Endothelial cell of umbilical vein (primary cell): ENCODE measurements around the gene GDPD3. TPM values are rescaled to one million over a fixed set of nuclear protein-coding genes. Genes with fewer than 3 reads are reported as not detected.

Experiments
- BruUV-seq: library from RNA; stranded (reverse); fragments of 400-500 nt; replicated peaks from 2 replicates; lab custom pipeline; 2021; lab: Mats Ljungman, UMichigan
- CTCF ChIA-PET: fragments of 300-600, 350-600 bp; sonication (Branson Sonifier 250); formaldehyde crosslinking; loops from one replicate; lab custom pipeline; 2021; ENCODE audit warnings: antibody characterized with exemption, inconsistent platforms; lab: Charles Lee
- POLR2A ChIA-PET: fragments of 300-600, 350-600 bp; sonication (Branson Sonifier 250); formaldehyde crosslinking; loops from one replicate; lab custom pipeline; 2021; ENCODE audit warnings: antibody characterized with exemption, inconsistent platforms; lab: Charles Lee
- DNase-seq: peaks from one replicate; pipeline ENCODE4 v3.0.0-alpha.2; 2011; ENCODE audit warnings: low read depth, low spot score
- FAIRE-seq: peaks from 2 replicates; lab custom pipeline; 2011; peaks lifted over from hg19 to GRCh38; lab: Jason Lieb, UNC
- H2AFZ ChIP-seq: 2 replicates; pipeline ENCODE4 v1.6.0; 2012; ENCODE audit warnings: low read depth, low read length, control low read depth, inconsistent platforms
- H3K27ac ChIP-seq: 2 replicates; pipeline ENCODE4 v1.5.1; 2011; ENCODE audit warnings: low read depth, mild to moderate bottlenecking, control low read depth, low read length, moderate library complexity; ENCODE audit not compliant: insufficient read depth
- H3K27me3 ChIP-seq, 2 experiments: 2 replicates each; pipeline versions ENCODE4 v1.6.0 to v1.6.1; 2011; ENCODE audit warnings: low read length in 2 of 2, mixed read lengths in 1 of 2; ENCODE audit not compliant: control insufficient read depth in 2 of 2, insufficient read depth in 2 of 2
- H3K36me3 ChIP-seq, 2 experiments: 2 replicates in 1 of 2; 3 replicates in 1 of 2; pipeline ENCODE4 v1.5.1; 2011; ENCODE audit warnings: low read length in 2 of 2, mild to moderate bottlenecking in 1 of 2, moderate library complexity in 1 of 2; ENCODE audit not compliant: control insufficient read depth in 2 of 2, insufficient read depth in 2 of 2; ENCODE audit errors: extremely low read depth in 1 of 2
- H3K4me1 ChIP-seq: 3 replicates; pipeline ENCODE4 v1.5.1; 2011; ENCODE audit warnings: mild to moderate bottlenecking, low read length; ENCODE audit not compliant: control insufficient read depth, insufficient read depth; ENCODE audit errors: extremely low read depth
- H3K4me2 ChIP-seq: 2 replicates; pipeline ENCODE4 v1.6.1; 2011; ENCODE audit warnings: low read length, control low read depth, mixed read lengths; ENCODE audit not compliant: insufficient read depth
- H3K4me3 ChIP-seq, 3 experiments: fragments of 200-600 bp in 1 of 3; sonication (generic), shearing (Covaris generic) in 1 of 3; replicated peaks in 1 of 3; 2 replicates each; pipeline ENCODE4 v1.5.1; 2011 to 2016; ENCODE audit warnings: control low read depth in 3 of 3, low read length in 3 of 3, mild to moderate bottlenecking in 2 of 3, inconsistent platforms in 1 of 3, low read depth in 1 of 3, moderate library complexity in 1 of 3; ENCODE audit not compliant: insufficient read depth in 1 of 3
- H3K79me2 ChIP-seq: 2 replicates; pipeline ENCODE4 v1.6.0; 2012; ENCODE audit warnings: low read length, inconsistent platforms; ENCODE audit not compliant: control insufficient read depth, insufficient read depth
- H3K9ac ChIP-seq: replicated peaks from 2 replicates; pipeline ENCODE3; 2011; ENCODE audit warnings: low read length, control low read depth; ENCODE audit not compliant: insufficient read depth; ENCODE audit errors: extremely low read depth
- H3K9me1 ChIP-seq: replicated peaks from 3 replicates; pipeline ENCODE4 v1.6.0; 2011; ENCODE audit warnings: mild to moderate bottlenecking, low read length; ENCODE audit not compliant: control insufficient read depth, insufficient read depth; ENCODE audit errors: extremely low read depth
- H3K9me3 ChIP-seq: replicated peaks from 2 replicates; pipeline ENCODE4 v1.5.1; 2012; ENCODE audit warnings: low read length, inconsistent platforms; ENCODE audit not compliant: control insufficient read depth, insufficient read depth
- H4K20me1 ChIP-seq: replicated peaks from 2 replicates; pipeline ENCODE3; 2011; ENCODE audit warnings: mild to moderate bottlenecking, low read length; ENCODE audit not compliant: control insufficient read depth, insufficient read depth; ENCODE audit errors: extremely low read depth
- CTCF ChIP-seq, 2 donors: IDR thresholded peaks; 1 replicate in 1 of 2; 2 replicates in 1 of 2; pipeline ENCODE4 v1.5.1; 2011; ENCODE audit warnings: low read length in 2 of 2, mild to moderate bottlenecking in 2 of 2, moderate library complexity in 2 of 2, control low read depth in 1 of 2, inconsistent platforms in 1 of 2, low read depth in 1 of 2; ENCODE audit not compliant: insufficient read depth in 1 of 2; ENCODE audit errors: extremely low read depth in 1 of 2
- EZH2 ChIP-seq: IDR thresholded peaks from 2 replicates; pipeline ENCODE4 v1.6.1; 2012; ENCODE audit warnings: borderline replicate concordance, low read depth, mild to moderate bottlenecking, moderate library complexity, low read length, inconsistent platforms; ENCODE audit not compliant: severe bottlenecking
- FOS ChIP-seq: IDR thresholded peaks from 2 replicates; pipeline ENCODE4 v1.6.1; 2011; ENCODE audit warnings: mild to moderate bottlenecking, low read length, moderate library complexity, borderline replicate concordance; ENCODE audit not compliant: insufficient read depth
- JUN ChIP-seq: IDR thresholded peaks from 2 replicates; pipeline ENCODE4 v1.6.1; 2011; ENCODE audit warnings: borderline replicate concordance, low read depth; ENCODE audit not compliant: insufficient read length, insufficient read depth
- MAX ChIP-seq: IDR thresholded peaks from 2 replicates; pipeline ENCODE4 v1.6.1; 2011; ENCODE audit not compliant: insufficient read depth, insufficient read length
- MYC ChIP-seq: IDR thresholded peaks from one replicate; pipeline ENCODE4 v1.6.1; 2011; ENCODE audit warnings: mild to moderate bottlenecking, low read depth, low read length
- POLR2AphosphoS5 ChIP-seq: IDR thresholded peaks from 2 replicates; pipeline ENCODE4 v1.6.1; 2012; ENCODE audit warnings: low read depth, mild to moderate bottlenecking, control low read depth, low read length, moderate library complexity; ENCODE audit not compliant: insufficient read depth
- dilution Hi-C: fragments of 300-500 bp; cut with MboI; formaldehyde crosslinking; loops from one replicate; pipeline ENCODE4 v1.15.0; 2019; ENCODE audit warnings: low sequenced_read_pairs; ENCODE audit not compliant: extremely low pct_ligation_motif_present
- intact Hi-C: fragments of 100-400 bp; cut with micrococcal nuclease; formaldehyde crosslinking; loops from one replicate; pipeline ENCODE4 v1.10.0; 2022
- polyA plus RNA-seq, 4 experiments: library from polyadenylated mRNA; depleted of rRNA in 3 of 4; stranded (reverse) in 3 of 4; unstranded in 1 of 4; fragments of >200 nt; gene quantifications; 2 replicates each; pipeline versions ENCODE4 v1.2.1 to v1.2.3, GENCODE V29; 2011 to 2012; ENCODE audit warnings: missing spikeins in 1 of 4
- total RNA-seq: library from RNA; stranded (reverse); gene quantifications from 2 replicates; pipeline ENCODE4 v1.2.3, GENCODE V29; 2021

GDPD3 gene
- total and polyA plus RNA-seq, 2 donors (not counting 3 experiments of a cell fraction or from before 2014, with no cell fraction given) = 8.0 to 18.6 TPM

- intact Hi-C loops (no loop called here), dilution Hi-C loops (no loop called here)
- H3K27ac ChIP-seq = no peak overlapping the region
- FAIRE-seq (peak; percentile 21), DNase-seq (no peak)
- peaks cover 24 to 42% of the 10 kb centered on the region in 2 experiments for H3K36me3 ChIP-seq
- TF ChIP-seq FOS = no peak
- no peak for TF ChIP-seq MYC
- TF ChIP-seq POLR2AphosphoS5 = no peak
- no peak for TF ChIP-seq MAX
- peaks cover 46% of the 10 kb centered on the region for H3K79me2 ChIP-seq
- ChIA-PET CTCF (interaction anchor here (1.1 to 3.7 kb wide), 4 partner anchors 12 to 44 kb away, joined by 3 to 15 read pairs (median 8); partner anchors contain the start of gene TBX6), POLR2A (no interaction called here)
- H3K4me3 ChIP-seq = peak overlapping the region in 2 of 3 experiments; percentile 7 to 95
- H3K27me3 ChIP-seq = no peaks in the 10 kb centered on the region
- no peaks in the 10 kb centered on the region for H3K9me3 ChIP-seq
- H3K4me1 ChIP-seq = peaks cover 29% of the 10 kb centered on the region
- no peak overlapping the region for H3K9ac ChIP-seq
- peak overlapping the region; percentile 91 for H3K4me2 ChIP-seq
- BruUV-seq = no TSS peak
- no peak overlapping the region for H2AFZ ChIP-seq
- H4K20me1 ChIP-seq = no peaks in the 10 kb centered on the region
- H3K9me1 ChIP-seq = no peaks in the 10 kb centered on the region
These were observed 45.8 kb downstream of the GDPD3 start for GRCh38 chr16:30067584-30067916.

- BruUV-seq = no TSS peak
- TF ChIP-seq FOS = no peak
- no peak for TF ChIP-seq JUN
- no peak for TF ChIP-seq CTCF (IDR thresholded peaks at IDR 0.05; ENCODE audit: extremely low read depth in 1 of 2, insufficient read depth in 1 of 2, low read depth in 1 of 2, low read length in 2 of 2)
- no peak for TF ChIP-seq MAX
- no peak for TF ChIP-seq EZH2
- TF ChIP-seq POLR2AphosphoS5 = no peak
- dilution Hi-C loops (no loop called here), intact Hi-C loops (no loop called here)
- no peak for DNase-seq
- Histone ChIP-seq H3K9ac (peak overlapping the region; percentile 82), H3K9me1 (no peaks in the 10 kb centered on the region), H3K4me3 (peak overlapping the region; percentile 71 to 95 (median 91)), H3K4me2 (peak overlapping the region; percentile 91), H2AFZ (no peak overlapping the region), H3K27ac (peak overlapping the region; percentile 78), H3K4me1 (peaks cover 29% of the 10 kb centered on the region), H3K36me3 (peaks cover 24 to 39% of the 10 kb centered on the region in 2 experiments), H3K27me3 (no peaks in the 10 kb centered on the region), H3K79me2 (peaks cover 46% of the 10 kb centered on the region), H4K20me1 (no peaks in the 10 kb centered on the region), H3K9me3 (no peaks in the 10 kb centered on the region)
- ChIA-PET CTCF (interaction anchor here (1.1 to 4.5 kb wide), 7 partner anchors 11 to 45 kb away, joined by 3 to 53 read pairs (median 9); partner anchors contain the start of gene TBX6), POLR2A (interaction anchor here (0.8 to 2.8 kb wide), 4 partner anchors 9 to 25 kb away, joined by 3 to 21 read pairs (median 11); partner anchors contain the start of gene PPP4C)
- peak; percentile 26 for FAIRE-seq
These were observed 46.4 kb downstream of the GDPD3 start for GRCh38 chr16:30066761-30067583.
